ENCODE measurements around the gene CFAP74. TPM values are rescaled to one million over a fixed set of nuclear protein-coding genes. Genes with fewer than 3 reads are reported as not detected.

CFAP74 gene
- total and polyA plus RNA-seq, 2 of the 13 experiments (the other 11 are each of a cell fraction or from before 2014, with no cell fraction given) = 0.27 to 0.62 TPM

DNA sequence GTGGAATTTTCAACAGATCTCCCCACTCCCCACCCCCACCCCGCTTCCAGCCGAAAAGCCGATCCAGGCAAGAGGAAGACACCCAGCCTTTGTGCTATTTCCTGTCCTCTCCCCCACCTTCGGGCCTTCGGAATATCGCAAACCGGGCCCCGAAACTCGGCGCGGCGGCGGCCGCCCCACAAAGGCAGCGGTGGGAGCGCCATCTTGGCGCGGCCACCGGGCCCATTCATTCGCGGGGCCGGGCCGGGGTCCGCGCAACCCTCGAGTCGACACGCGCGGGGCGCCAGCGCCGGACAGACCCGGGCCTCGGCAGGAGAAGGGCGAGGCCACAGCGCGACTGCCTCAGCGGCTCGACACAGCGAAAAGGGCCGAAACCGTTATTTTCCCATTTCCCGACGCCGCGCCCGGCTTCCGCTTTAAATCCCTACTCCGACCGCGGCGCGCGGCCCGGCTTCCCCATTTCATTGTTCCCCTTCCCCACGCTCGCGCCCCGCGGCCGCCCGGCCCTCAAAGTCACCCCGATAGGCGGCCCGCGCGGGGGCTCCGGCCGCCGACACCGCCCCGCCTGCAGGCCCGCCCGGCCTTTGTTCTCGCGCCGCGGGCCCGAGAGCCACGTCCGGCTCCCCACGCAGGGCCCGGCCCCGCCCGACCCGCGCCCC lies 113.6 kb downstream of the CFAP74 start (continued):
- 0 out of 2 replicates have a peak, but pooled peaks have one; percentile 22 for TF ChIP-seq POGK (CRISPR knock-in tag; conservative IDR thresholded peaks at IDR 0.05)
- TF ChIP-seq ATF7-NPFF (CRISPR knock-in tag; IDR thresholded peaks at IDR 0.05; ENCODE audit: low read depth) = no peak; the same call in 1 of the 2 replicates
- no peak for TF ChIP-seq ZNF605 (CRISPR knock-in tag; IDR thresholded peaks at IDR 0.05)
- TF ChIP-seq NR1H2 (CRISPR knock-in tag; IDR thresholded peaks at IDR 0.05; ENCODE audit: borderline replicate concordance, low read depth) = no peak
- no peak for TF ChIP-seq AGO1 (IDR thresholded peaks at IDR 0.05; ENCODE audit: low read depth, low read length, poor library complexity, severe bottlenecking)
- TF ChIP-seq YEATS2 (CRISPR knock-in tag; IDR thresholded peaks at IDR 0.05; ENCODE audit: borderline replicate concordance) = no peak
- TF ChIP-seq MAZ (IDR thresholded peaks at IDR 0.05; ENCODE audit: borderline replicate concordance, low read depth, low read length) = no peak
- peak; percentile 34; the same call in 1 of the 2 replicates for TF ChIP-seq MAZ (CRISPR knock-in tag; IDR thresholded peaks at IDR 0.05; ENCODE audit: low read depth)
- peak; percentile 75 for TF ChIP-seq ZFX (CRISPR knock-in tag; IDR thresholded peaks at IDR 0.05; ENCODE audit: low read depth)
- TF ChIP-seq MAFF (IDR thresholded peaks at IDR 0.05; ENCODE audit: low read depth, low read length) = no peak
- no peak for TF ChIP-seq HIVEP1 (CRISPR knock-in tag; IDR thresholded peaks at IDR 0.05)
- TF ChIP-seq, protein P1, sequence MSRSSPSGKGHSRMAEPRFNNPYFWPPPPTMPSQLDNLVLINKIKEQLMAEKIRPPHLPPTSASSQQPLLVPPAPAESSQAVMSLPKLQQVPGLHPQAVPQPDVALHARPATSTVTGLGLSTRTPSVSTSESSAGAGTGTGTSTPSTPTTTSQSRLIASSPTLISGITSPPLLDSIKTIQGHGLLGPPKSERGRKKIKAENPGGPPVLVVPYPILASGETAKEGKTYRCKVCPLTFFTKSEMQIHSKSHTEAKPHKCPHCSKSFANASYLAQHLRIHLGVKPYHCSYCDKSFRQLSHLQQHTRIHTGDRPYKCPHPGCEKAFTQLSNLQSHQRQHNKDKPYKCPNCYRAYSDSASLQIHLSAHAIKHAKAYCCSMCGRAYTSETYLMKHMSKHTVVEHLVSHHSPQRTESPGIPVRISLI (CRISPR knock-in tag; IDR thresholded peaks at IDR 0.05; ENCODE audit: borderline replicate concordance) = no peak
- TF ChIP-seq ZNF260 (CRISPR knock-in tag; IDR thresholded peaks at IDR 0.05; ENCODE audit: borderline replicate concordance, low read depth) = no peak
- TF ChIP-seq NFIB (CRISPR knock-in tag; IDR thresholded peaks at IDR 0.05; ENCODE audit: borderline replicate concordance) = no peak
- TF ChIP-seq KDM5A (IDR thresholded peaks at IDR 0.05; ENCODE audit: borderline replicate concordance, low read length) = peak; percentile 29; the same call in 1 of the 2 replicates
- no peak for TF ChIP-seq MYNN (CRISPR knock-in tag; IDR thresholded peaks at IDR 0.05; ENCODE audit: low read depth)
- TF ChIP-seq FLYWCH1 (CRISPR knock-in tag; IDR thresholded peaks at IDR 0.05) = no peak
- no peak for TF ChIP-seq ZFP1 (CRISPR knock-in tag; IDR thresholded peaks at IDR 0.05)
- no peak for TF ChIP-seq NFKBIZ (CRISPR knock-in tag; IDR thresholded peaks at IDR 0.05)
- TF ChIP-seq PTBP1 (IDR thresholded peaks at IDR 0.05; ENCODE audit: low read depth, low read length, poor library complexity, severe bottlenecking) = no peak
- peak; percentile 64; the same call in 1 of the 2 replicates for TF ChIP-seq YEATS4 (CRISPR knock-in tag; IDR thresholded peaks at IDR 0.05; ENCODE audit: borderline replicate concordance)
- no peak for TF ChIP-seq ZNF879 (CRISPR knock-in tag; IDR thresholded peaks at IDR 0.05)
- no peak for TF ChIP-seq ZNF230 (CRISPR knock-in tag; IDR thresholded peaks at IDR 0.05)
- TF ChIP-seq, protein P2, sequence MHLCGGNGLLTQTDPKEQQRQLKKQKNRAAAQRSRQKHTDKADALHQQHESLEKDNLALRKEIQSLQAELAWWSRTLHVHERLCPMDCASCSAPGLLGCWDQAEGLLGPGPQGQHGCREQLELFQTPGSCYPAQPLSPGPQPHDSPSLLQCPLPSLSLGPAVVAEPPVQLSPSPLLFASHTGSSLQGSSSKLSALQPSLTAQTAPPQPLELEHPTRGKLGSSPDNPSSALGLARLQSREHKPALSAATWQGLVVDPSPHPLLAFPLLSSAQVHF (CRISPR knock-in tag; IDR thresholded peaks at IDR 0.05) = 0 out of 2 replicates have a peak, but pooled peaks have one; percentile 35
- no peak for TF ChIP-seq ZNF766 (CRISPR knock-in tag; IDR thresholded peaks at IDR 0.05; ENCODE audit: borderline replicate concordance)
- no peak for TF ChIP-seq GPBP1L1 (CRISPR knock-in tag; IDR thresholded peaks at IDR 0.05)

Data from HepG2 (cell line).